CD4-positive, alpha-beta T cell (primary cell): ENCODE measurements around the gene PARVB. TPM values are rescaled to one million over a fixed set of nuclear protein-coding genes. Genes with fewer than 3 reads are reported as not detected.

Experiments
- ATAC-seq: fragments of 200-7000 bp; cut with Tn5 transposase; one replicate; pipeline ENCODE4 v1.10.0; 2022; ENCODE audit warnings: mild to moderate bottlenecking; ENCODE audit not compliant: poor library complexity
- CTCF ChIA-PET: fragments of 350-600 bp; sonication (Branson Sonifier 250); formaldehyde crosslinking; loops from one replicate; lab custom pipeline; 2021; ENCODE audit warnings: antibody characterized with exemption, inconsistent platforms; lab: Charles Lee
- POLR2A ChIA-PET: fragments of 350-600 bp; sonication (Branson Sonifier 250); formaldehyde crosslinking; loops from one replicate; lab custom pipeline; 2021; ENCODE audit warnings: antibody characterized with exemption, inconsistent platforms; lab: Charles Lee
- DNase-seq, 14 experiments: peaks; one replicate each; pipeline ENCODE4 v3.0.0-alpha.2; 2013 to 2020; ENCODE audit warnings: mixed read lengths in 2 of 14
- H3K27ac ChIP-seq, 2 donors: one replicate each; pipeline versions ENCODE4 v1.5.1 to v1.7.0; 2013; ENCODE audit warnings: low read length in 2 of 2, low read depth in 1 of 2, mild to moderate bottlenecking in 1 of 2
- H3K27me3 ChIP-seq, 2 experiments: 1 replicate in 1 of 2; 2 replicates in 1 of 2; pipeline versions ENCODE4 v1.6.1 to v1.7.0; 2013; ENCODE audit warnings: low read length in 2 of 2, control low read depth in 1 of 2, mild to moderate bottlenecking in 1 of 2, moderate library complexity in 1 of 2; ENCODE audit not compliant: insufficient read depth in 2 of 2, control insufficient read depth in 1 of 2
- H3K36me3 ChIP-seq: one replicate; pipeline ENCODE4 v1.6.1; 2013; ENCODE audit warnings: low read length, control low read depth; ENCODE audit not compliant: insufficient read depth
- H3K4me1 ChIP-seq: one replicate; pipeline ENCODE4 v1.6.1; 2013; ENCODE audit warnings: low read length, control low read depth; ENCODE audit not compliant: insufficient read depth
- H3K4me3 ChIP-seq: one replicate; pipeline ENCODE4 v1.5.1; 2013; ENCODE audit warnings: mild to moderate bottlenecking, low read length, moderate library complexity
- H3K9me3 ChIP-seq, 2 experiments: 1 replicate in 1 of 2; 2 replicates in 1 of 2; pipeline versions ENCODE4 v1.6.1 to v1.7.0; 2013; ENCODE audit warnings: low read length in 2 of 2, mild to moderate bottlenecking in 2 of 2, control low read depth in 1 of 2, moderate library complexity in 1 of 2; ENCODE audit not compliant: control insufficient read depth in 1 of 2, insufficient read depth in 1 of 2
- H3K27ac Mint-ChIP-seq: one replicate; pipeline ENCODE4 v1.8.0; 2020; ENCODE audit warnings: mixed read lengths
- H3K27me3 Mint-ChIP-seq: one replicate; pipeline ENCODE4 v1.8.0; 2021; ENCODE audit warnings: mixed read lengths
- H3K36me3 Mint-ChIP-seq: one replicate; pipeline ENCODE4 v1.8.0; 2021; ENCODE audit warnings: low read depth, mixed read lengths
- H3K4me1 Mint-ChIP-seq: one replicate; pipeline ENCODE4 v1.8.0; 2021; ENCODE audit warnings: low read depth, mixed read lengths
- H3K4me3 Mint-ChIP-seq: one replicate; pipeline ENCODE4 v1.8.0; 2020; ENCODE audit warnings: mild to moderate bottlenecking, mixed read lengths
- H3K9me3 Mint-ChIP-seq: one replicate; pipeline ENCODE4 v1.8.0; 2020; ENCODE audit warnings: mixed read lengths
- intact Hi-C, 2 experiments: fragments of 100-400 bp; cut with DNase I in 1 of 2; cut with micrococcal nuclease in 1 of 2; formaldehyde crosslinking; loops; one replicate each; pipeline versions ENCODE4 v1.15.1 to v1.9.0; 2023 to 2025; cut with DNase I, micrococcal nuclease
- total RNA-seq, 174 experiments: library from RNA in 2 of 174; stranded (reverse) in 2 of 174; gene quantifications; one replicate each; pipeline ENCODE4 v1.2.3 and lab custom pipeline; 2021 to 2026
- TF ChIP-seq, protein P1 (sequence below): fragments of 200-600 bp; IDR thresholded peaks from one replicate; pipeline ENCODE4 v1.8.0; 2022; ENCODE audit warnings: antibody characterized with exemption, mild to moderate bottlenecking

The PARVB gene
- total RNA-seq, 2 experiments from 2014 or later, result 6.2 to 6.4 TPM

DNA sequence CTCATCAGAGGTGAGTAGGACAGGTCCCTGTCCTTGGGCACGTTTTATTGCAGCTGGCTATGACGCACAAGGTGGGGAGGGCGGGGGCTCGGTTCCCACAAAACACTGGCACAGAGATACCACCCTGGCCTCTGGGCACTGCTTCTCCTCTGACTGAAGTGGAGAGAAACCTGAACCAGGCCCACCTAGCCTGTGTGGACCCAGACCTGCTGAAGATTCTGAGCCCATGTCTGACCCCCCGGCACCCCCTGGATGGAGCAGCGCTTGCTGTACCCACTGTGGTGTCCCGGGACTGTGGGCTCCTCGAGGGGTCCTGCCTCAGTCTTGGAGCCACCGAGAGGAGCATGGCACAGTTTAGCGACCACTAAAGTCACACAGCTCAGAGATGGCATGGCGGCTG is 72.6 kb downstream of the PARVB start:
- DNase-seq (no peak), ATAC-seq (no peak)
- Mint-ChIP-seq H3K4me1 (no peaks in the 10 kb centered on the region), H3K4me3 (no peak overlapping the region), H3K27ac (no peak overlapping the region), H3K27me3 (no peaks in the 10 kb centered on the region), H3K9me3 (no peaks in the 10 kb centered on the region), H3K36me3 (no peaks in the 10 kb centered on the region)
- Histone ChIP-seq H3K4me3 (no peak overlapping the region), H3K27me3 (no peaks in the 10 kb centered on the region), H3K27ac (no peak overlapping the region), H3K9me3 (no peaks in the 10 kb centered on the region), H3K36me3 (peaks cover 2% of the 10 kb centered on the region), H3K4me1 (no peaks in the 10 kb centered on the region)
- ChIA-PET POLR2A (no interaction called here), CTCF (no interaction called here)
- intact Hi-C loops, result no loop called here
- TF ChIP-seq, protein P1, sequence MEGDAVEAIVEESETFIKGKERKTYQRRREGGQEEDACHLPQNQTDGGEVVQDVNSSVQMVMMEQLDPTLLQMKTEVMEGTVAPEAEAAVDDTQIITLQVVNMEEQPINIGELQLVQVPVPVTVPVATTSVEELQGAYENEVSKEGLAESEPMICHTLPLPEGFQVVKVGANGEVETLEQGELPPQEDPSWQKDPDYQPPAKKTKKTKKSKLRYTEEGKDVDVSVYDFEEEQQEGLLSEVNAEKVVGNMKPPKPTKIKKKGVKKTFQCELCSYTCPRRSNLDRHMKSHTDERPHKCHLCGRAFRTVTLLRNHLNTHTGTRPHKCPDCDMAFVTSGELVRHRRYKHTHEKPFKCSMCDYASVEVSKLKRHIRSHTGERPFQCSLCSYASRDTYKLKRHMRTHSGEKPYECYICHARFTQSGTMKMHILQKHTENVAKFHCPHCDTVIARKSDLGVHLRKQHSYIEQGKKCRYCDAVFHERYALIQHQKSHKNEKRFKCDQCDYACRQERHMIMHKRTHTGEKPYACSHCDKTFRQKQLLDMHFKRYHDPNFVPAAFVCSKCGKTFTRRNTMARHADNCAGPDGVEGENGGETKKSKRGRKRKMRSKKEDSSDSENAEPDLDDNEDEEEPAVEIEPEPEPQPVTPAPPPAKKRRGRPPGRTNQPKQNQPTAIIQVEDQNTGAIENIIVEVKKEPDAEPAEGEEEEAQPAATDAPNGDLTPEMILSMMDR, result no peak

DNA sequence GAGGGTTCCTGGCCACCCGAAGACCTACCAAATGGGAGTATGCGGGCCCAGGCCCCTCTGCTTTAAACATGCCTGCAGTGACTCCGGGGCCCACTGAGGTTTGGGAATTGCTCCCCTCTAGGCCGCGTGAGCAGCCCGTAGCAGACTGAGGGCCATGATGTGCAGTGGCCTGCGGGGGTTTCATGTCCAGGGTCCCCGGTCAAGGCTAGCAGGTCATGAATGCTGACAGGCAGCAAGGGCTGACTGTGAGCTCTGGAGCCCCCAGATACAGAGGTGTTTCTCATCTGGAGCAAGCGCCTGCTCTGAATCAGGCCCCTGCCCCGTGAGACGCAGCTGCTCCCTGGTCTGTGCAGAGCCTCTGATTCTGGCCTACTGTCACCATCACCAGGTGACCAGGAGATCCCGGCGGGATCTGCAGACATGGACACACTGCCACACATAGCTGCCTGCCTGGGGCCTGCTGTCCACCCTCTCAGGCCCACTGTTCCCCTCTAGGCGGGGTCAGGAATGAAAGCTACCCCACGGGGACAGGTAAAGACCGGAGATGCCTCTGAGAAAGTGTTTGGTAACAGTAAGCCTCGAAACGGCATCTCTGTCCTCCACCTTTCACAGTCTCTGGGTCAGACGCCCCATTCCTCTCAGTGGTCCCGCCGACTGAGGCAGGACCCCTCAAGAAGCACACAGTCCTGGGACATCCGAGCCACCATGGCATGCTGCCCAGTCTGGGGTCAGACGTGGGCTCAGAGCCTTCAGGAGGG is 73.3 kb downstream of the PARVB start:
- Histone ChIP-seq H3K4me1 (no peaks in the 10 kb centered on the region), H3K27me3 (no peaks in the 10 kb centered on the region), H3K9me3 (no peaks in the 10 kb centered on the region), H3K36me3 (peaks cover 2% of the 10 kb centered on the region), H3K4me3 (no peak overlapping the region), H3K27ac (no peak overlapping the region)
- DNase-seq (no peak), ATAC-seq (no peak)
- Mint-ChIP-seq H3K36me3 (no peaks in the 10 kb centered on the region), H3K4me3 (no peak overlapping the region), H3K27ac (no peak overlapping the region), H3K9me3 (no peaks in the 10 kb centered on the region), H3K4me1 (no peaks in the 10 kb centered on the region), H3K27me3 (no peaks in the 10 kb centered on the region)
- intact Hi-C loops, result no loop called here
- POLR2A ChIA-PET, result no interaction called here
- TF ChIP-seq, protein P1, result no peak
- CTCF ChIA-PET, result no interaction called here

DNA sequence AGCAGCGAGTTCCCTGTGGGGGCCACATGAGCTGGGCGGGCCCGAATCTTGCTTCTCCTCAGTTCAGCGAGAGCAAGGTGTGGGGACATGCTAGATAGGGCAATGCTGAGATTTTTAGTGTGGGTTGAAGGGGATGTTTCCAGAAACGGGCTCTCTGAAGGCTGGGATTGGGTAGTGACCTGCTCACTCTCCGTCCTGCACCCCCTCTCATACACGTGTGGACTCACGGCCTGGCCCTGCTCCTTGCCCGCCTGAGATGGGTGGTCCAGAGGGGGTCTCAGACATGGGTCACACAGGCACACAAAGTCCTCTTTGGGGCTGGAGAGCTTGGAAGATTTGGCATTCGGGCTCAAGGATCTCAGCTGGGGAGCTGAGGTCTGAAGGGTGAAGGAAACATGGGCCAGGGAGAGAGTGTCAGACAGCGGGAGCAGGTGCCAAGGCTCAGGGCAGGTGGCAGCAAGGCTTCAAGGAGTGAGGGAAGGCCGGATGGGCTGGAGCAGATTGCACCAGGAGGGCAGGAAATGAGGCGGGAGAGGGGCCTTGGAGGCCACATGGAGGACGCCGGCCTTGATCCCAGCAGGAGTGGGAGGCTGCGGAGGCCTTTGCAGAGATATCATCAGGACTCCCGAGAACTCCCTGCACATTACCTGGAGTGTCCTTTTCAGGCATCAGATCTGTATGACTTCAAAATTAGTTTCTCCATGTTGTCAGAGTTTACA is 74.1 kb downstream of the PARVB start:
- H3K9me3 ChIP-seq, result no peaks in the 10 kb centered on the region
- no peak overlapping the region for H3K4me3 ChIP-seq
- TF ChIP-seq, protein P1, result no peak
- Mint-ChIP-seq H3K27ac (no peak overlapping the region), H3K4me1 (no peaks in the 10 kb centered on the region), H3K9me3 (no peaks in the 10 kb centered on the region), H3K36me3 (no peaks in the 10 kb centered on the region), H3K27me3 (no peaks in the 10 kb centered on the region), H3K4me3 (no peak overlapping the region)
- ChIA-PET POLR2A (no interaction called here), CTCF (no interaction called here)
- peaks cover 2% of the 10 kb centered on the region for H3K36me3 ChIP-seq
- no peak for ATAC-seq
- intact Hi-C loops, result no loop called here
- no peaks in the 10 kb centered on the region for H3K27me3 ChIP-seq
- DNase-seq, result no peak
- H3K4me1 ChIP-seq, result no peaks in the 10 kb centered on the region
- H3K27ac ChIP-seq, result no peak overlapping the region
